CD4-positive, alpha-beta T cell (primary cell): ENCODE data around the gene OR52E4. TPM values are rescaled to one million over a fixed set of nuclear protein-coding genes. Genes with fewer than 3 reads are reported as not detected.

Experiments used
- ATAC-seq: fragments of 200-7000 bp; cut with Tn5 transposase; one replicate; pipeline ENCODE4 v1.10.0; 2022; ENCODE audit warnings: mild to moderate bottlenecking; ENCODE audit not compliant: poor library complexity
- CTCF ChIA-PET: fragments of 350-600 bp; sonication (Branson Sonifier 250); formaldehyde crosslinking; loops from one replicate; lab custom pipeline; 2021; ENCODE audit warnings: antibody characterized with exemption, inconsistent platforms; lab: Charles Lee
- POLR2A ChIA-PET: fragments of 350-600 bp; sonication (Branson Sonifier 250); formaldehyde crosslinking; loops from one replicate; lab custom pipeline; 2021; ENCODE audit warnings: antibody characterized with exemption, inconsistent platforms; lab: Charles Lee
- DNase-seq, 14 experiments: peaks; one replicate each; pipeline ENCODE4 v3.0.0-alpha.2; 2013 to 2020; ENCODE audit warnings: mixed read lengths in 2 of 14
- H3K27ac ChIP-seq, 2 donors: one replicate each; pipeline versions ENCODE4 v1.5.1 to v1.7.0; 2013; ENCODE audit warnings: low read length in 2 of 2, low read depth in 1 of 2, mild to moderate bottlenecking in 1 of 2
- H3K27me3 ChIP-seq, 2 experiments: 1 replicate in 1 of 2; 2 replicates in 1 of 2; pipeline versions ENCODE4 v1.6.1 to v1.7.0; 2013; ENCODE audit warnings: low read length in 2 of 2, control low read depth in 1 of 2, mild to moderate bottlenecking in 1 of 2, moderate library complexity in 1 of 2; ENCODE audit not compliant: insufficient read depth in 2 of 2, control insufficient read depth in 1 of 2
- H3K36me3 ChIP-seq: one replicate; pipeline ENCODE4 v1.6.1; 2013; ENCODE audit warnings: low read length, control low read depth; ENCODE audit not compliant: insufficient read depth
- H3K4me1 ChIP-seq: one replicate; pipeline ENCODE4 v1.6.1; 2013; ENCODE audit warnings: low read length, control low read depth; ENCODE audit not compliant: insufficient read depth
- H3K4me3 ChIP-seq: one replicate; pipeline ENCODE4 v1.5.1; 2013; ENCODE audit warnings: mild to moderate bottlenecking, low read length, moderate library complexity
- H3K9me3 ChIP-seq, 2 experiments: 1 replicate in 1 of 2; 2 replicates in 1 of 2; pipeline versions ENCODE4 v1.6.1 to v1.7.0; 2013; ENCODE audit warnings: low read length in 2 of 2, mild to moderate bottlenecking in 2 of 2, control low read depth in 1 of 2, moderate library complexity in 1 of 2; ENCODE audit not compliant: control insufficient read depth in 1 of 2, insufficient read depth in 1 of 2
- H3K27ac Mint-ChIP-seq: one replicate; pipeline ENCODE4 v1.8.0; 2020; ENCODE audit warnings: mixed read lengths
- H3K27me3 Mint-ChIP-seq: one replicate; pipeline ENCODE4 v1.8.0; 2021; ENCODE audit warnings: mixed read lengths
- H3K36me3 Mint-ChIP-seq: one replicate; pipeline ENCODE4 v1.8.0; 2021; ENCODE audit warnings: low read depth, mixed read lengths
- H3K4me1 Mint-ChIP-seq: one replicate; pipeline ENCODE4 v1.8.0; 2021; ENCODE audit warnings: low read depth, mixed read lengths
- H3K4me3 Mint-ChIP-seq: one replicate; pipeline ENCODE4 v1.8.0; 2020; ENCODE audit warnings: mild to moderate bottlenecking, mixed read lengths
- H3K9me3 Mint-ChIP-seq: one replicate; pipeline ENCODE4 v1.8.0; 2020; ENCODE audit warnings: mixed read lengths
- CTCF ChIP-seq: fragments of 200-600 bp; IDR thresholded peaks from one replicate; pipeline ENCODE4 v1.8.0; 2022; ENCODE audit warnings: antibody characterized with exemption, mild to moderate bottlenecking
- intact Hi-C, 2 experiments: fragments of 100-400 bp; cut with DNase I in 1 of 2; cut with micrococcal nuclease in 1 of 2; formaldehyde crosslinking; loops; one replicate each; pipeline versions ENCODE4 v1.15.1 to v1.9.0; 2023 to 2025; cut with DNase I, micrococcal nuclease
- total RNA-seq, 174 experiments: library from RNA in 2 of 174; stranded (reverse) in 2 of 174; gene quantifications; one replicate each; pipeline ENCODE4 v1.2.3 and lab custom pipeline; 2021 to 2026

Gene OR52E4
- total RNA-seq, 2 experiments from 2014 or later, result not detected

- no peak overlapping the region for H3K27ac Mint-ChIP-seq
- no peak for DNase-seq
- ChIA-PET POLR2A (no interaction called here), CTCF (no interaction called here)
- Histone ChIP-seq H3K36me3 (no peaks in the 10 kb centered on the region), H3K4me1 (no peaks in the 10 kb centered on the region), H3K27me3 (no peaks in the 10 kb centered on the region), H3K9me3 (peaks cover 0 to 4% of the 10 kb centered on the region in 2 experiments), H3K27ac (no peak overlapping the region), H3K4me3 (no peak overlapping the region)
- H3K9me3 Mint-ChIP-seq, result no peaks in the 10 kb centered on the region
- H3K36me3 Mint-ChIP-seq, result no peaks in the 10 kb centered on the region
- TF ChIP-seq CTCF, result no peak
- no peaks in the 10 kb centered on the region for H3K4me1 Mint-ChIP-seq
- peaks cover 29% of the 10 kb centered on the region for H3K27me3 Mint-ChIP-seq
- H3K4me3 Mint-ChIP-seq, result no peak overlapping the region
- intact Hi-C loops, result no loop called here
- no peak for ATAC-seq
Measured at GRCh38 chr11:5837695-5838094, 42.7 kb upstream of the OR52E4 start.

- intact Hi-C loops, result no loop called here
- H3K27me3 Mint-ChIP-seq, result peaks cover 23% of the 10 kb centered on the region
- POLR2A ChIA-PET, result no interaction called here
- DNase-seq (no peak), ATAC-seq (no peak)
- no peaks in the 10 kb centered on the region for H3K9me3 Mint-ChIP-seq
- TF ChIP-seq CTCF, result no peak
- Histone ChIP-seq H3K36me3 (no peaks in the 10 kb centered on the region), H3K27me3 (no peaks in the 10 kb centered on the region), H3K27ac (no peak within 1 kb of the TSS), H3K9me3 (peaks cover 0 to 4% of the 10 kb centered on the region in 2 experiments), H3K4me3 (no peak within 1 kb of the TSS), H3K4me1 (no peaks in the 10 kb centered on the region)
- H3K4me3 Mint-ChIP-seq, result no peak within 1 kb of the TSS
- CTCF ChIA-PET, result no interaction called here
- H3K27ac Mint-ChIP-seq, result no peak within 1 kb of the TSS
- H3K36me3 Mint-ChIP-seq, result no peaks in the 10 kb centered on the region
- H3K4me1 Mint-ChIP-seq, result no peaks in the 10 kb centered on the region
Measured at GRCh38 chr11:5841797-5842196, 38.6 kb upstream of the OR52E4 start, which contains the start of gene OR52E6. Gene OR52E6 (minus strand): TSS chr11:5841897. CDS start chr11:5841897, 0 bp downstream.

- H3K9me3 ChIP-seq, result no peaks in the 10 kb centered on the region
- CTCF ChIA-PET, result no interaction called here
- POLR2A ChIA-PET, result no interaction called here
- Mint-ChIP-seq H3K36me3 (no peaks in the 10 kb centered on the region), H3K9me3 (no peaks in the 10 kb centered on the region), H3K27ac (no peak overlapping the region), H3K27me3 (peaks cover 3% of the 10 kb centered on the region), H3K4me3 (no peak overlapping the region), H3K4me1 (no peaks in the 10 kb centered on the region)
- H3K36me3 ChIP-seq, result no peaks in the 10 kb centered on the region
- no peak for TF ChIP-seq CTCF
- no peak for DNase-seq
- H3K27me3 ChIP-seq, result no peaks in the 10 kb centered on the region
- no peak overlapping the region for H3K4me3 ChIP-seq
- H3K27ac ChIP-seq, result no peak overlapping the region
- no peak for ATAC-seq
- intact Hi-C loops, result no loop called here
- H3K4me1 ChIP-seq, result no peaks in the 10 kb centered on the region
Measured at GRCh38 chr11:5846701-5847100, 33.7 kb upstream of the OR52E4 start.
